Eye (tissue), 1 donor: ENCODE measurements around the gene SLC35B1.

ENCODE experiments used
- DNase-seq: peaks from one replicate; pipeline ENCODE4 v3.0.0-alpha.2; 2015

Gene SLC35B1, protein sequence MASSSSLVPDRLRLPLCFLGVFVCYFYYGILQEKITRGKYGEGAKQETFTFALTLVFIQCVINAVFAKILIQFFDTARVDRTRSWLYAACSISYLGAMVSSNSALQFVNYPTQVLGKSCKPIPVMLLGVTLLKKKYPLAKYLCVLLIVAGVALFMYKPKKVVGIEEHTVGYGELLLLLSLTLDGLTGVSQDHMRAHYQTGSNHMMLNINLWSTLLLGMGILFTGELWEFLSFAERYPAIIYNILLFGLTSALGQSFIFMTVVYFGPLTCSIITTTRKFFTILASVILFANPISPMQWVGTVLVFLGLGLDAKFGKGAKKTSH

DNA sequence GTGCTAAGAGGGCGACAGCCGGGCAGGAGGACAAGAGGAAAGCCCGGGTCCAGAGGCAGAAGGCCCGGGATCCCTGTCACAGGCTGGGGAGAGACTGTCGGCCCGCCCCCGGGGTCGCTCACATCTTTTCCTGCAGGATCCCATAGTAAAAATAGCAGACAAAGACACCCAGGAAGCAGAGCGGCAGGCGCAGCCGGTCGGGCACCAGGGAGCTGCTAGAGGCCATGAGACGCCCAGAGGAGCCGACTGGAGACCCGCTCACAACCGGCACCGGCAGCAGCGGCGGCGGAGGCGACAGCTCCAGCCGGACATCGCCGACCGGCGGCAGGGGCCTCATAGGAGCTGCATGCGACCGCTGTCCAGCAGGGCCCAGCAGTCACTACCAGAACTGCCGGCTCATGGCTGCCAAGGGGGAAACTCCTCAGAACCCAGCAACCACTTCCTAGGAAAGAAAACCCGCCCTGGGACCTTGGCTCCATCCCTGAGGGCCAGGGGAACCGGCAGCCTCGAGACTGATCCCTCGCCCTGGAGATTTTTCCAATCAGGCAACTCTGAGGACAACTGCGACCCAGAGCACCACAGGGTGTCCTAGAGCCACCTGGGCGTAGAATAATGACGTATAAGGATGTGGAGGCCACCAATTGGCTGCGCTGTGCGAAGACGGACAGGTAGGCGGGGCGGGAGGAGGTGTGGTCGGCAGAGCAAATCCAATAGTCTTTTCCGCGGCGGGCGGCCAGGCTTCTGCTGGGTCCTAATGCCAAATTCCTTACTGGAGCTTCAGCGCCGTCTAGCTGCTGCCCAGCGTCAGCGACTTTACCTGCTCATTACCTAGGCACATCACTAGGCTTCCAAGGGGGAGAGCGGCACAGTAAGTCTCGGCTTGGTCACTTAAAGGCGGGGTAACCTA, at the start of gene SLC35B1:
Gene SLC35B1 (minus strand): TSS at position 357 of the 907 bp plus-strand sequence. CDS start 131 bp downstream, at position 226.
- DNase-seq, result peak; percentile 100

DNA sequence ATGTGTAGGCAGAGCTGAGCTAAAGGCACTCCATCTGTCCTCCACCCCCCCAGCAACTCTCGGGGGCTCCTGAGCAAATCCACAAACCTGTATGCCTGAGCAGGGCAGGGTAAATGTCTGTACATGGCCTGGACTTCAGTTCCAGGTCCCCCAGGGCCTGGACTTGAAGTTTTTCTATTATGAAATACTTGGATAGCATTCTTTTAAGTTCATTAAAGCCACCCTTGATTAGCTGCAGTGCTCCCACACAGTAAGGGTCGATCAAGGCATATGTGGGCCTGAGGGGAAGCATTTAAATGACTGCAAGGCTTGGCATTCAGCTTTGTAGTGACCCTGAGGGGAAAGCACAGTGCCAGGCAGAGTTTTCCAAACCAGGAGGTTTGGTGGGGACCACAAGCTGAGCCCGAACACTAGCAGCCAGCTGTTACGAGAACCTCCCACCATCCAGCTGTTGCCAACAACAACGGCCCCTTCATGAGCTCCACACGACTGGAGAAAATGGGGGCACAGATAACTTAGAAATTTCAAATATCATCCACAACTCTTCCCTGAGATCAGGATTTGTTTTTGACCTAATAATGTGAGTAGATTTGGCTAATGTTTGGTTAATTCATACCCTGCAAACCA, 49.5 kb upstream of the SLC35B1 start:
- no peak for DNase-seq

DNA sequence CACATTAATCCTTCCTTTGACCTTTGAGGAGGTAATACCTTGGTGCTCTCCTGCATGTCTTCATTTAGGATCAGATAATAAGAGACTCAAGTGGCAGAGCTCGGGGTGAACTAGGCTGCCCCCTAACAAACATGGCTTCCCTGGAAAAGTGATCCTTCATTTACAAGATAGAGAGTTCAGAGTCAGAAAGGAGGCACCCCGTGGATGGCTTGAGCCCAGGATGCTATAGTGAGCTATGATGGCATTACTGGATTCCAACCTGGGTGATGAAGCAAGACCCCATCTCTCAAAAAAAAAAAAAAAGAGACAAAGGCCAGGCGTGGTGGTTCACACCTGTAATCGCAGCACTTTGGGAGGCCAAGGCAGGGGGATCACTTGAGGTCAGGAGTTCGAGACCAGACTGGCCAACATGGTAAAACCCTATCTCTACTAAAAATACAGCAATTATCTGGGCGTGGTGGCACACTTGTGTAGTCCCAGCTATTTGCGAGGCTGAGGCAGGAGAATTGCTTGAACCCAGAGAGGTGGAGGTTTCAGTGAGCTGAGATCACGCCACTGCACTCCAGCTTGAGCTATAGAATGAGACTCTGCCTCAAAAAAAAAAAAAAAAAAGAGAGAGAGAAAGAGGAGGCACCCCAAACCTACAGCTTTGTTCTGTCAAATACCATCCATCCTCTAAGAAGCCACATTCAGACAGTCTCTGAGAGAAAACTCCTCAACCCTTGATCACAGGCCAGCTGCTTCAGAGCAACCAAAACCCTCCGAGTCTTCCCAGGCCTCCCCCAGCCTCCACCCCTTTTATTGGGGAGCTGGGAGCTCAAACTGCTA, 48.8 kb upstream of the SLC35B1 start:
- DNase-seq, result no peak

GRCh38 chr17:49755663-49756283, 48.0 kb upstream of the SLC35B1 start:
- no peak for DNase-seq

GRCh38 chr17:49753959-49754391, 46.2 kb upstream of the SLC35B1 start:
- no peak for DNase-seq

DNA sequence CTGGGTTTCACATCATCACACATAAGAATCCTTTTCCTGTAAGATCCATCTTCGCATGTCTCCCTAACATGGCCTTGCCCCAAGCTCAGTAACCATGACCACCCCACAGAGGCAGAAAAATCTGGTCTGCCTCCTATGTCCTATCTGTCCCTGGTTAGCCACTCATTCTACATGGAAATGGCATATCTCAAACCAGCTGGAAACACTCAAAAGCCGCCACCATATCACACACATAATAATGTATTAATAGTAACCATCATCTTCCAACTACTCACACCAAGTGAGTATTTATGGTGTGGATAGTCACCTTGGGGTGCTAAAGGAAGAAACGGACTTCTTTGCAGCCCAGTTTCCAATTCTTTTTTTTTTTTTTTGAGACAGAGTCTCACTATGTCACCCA, 44.7 kb upstream of the SLC35B1 start:
- no peak for DNase-seq

- DNase-seq, result no peak
These were observed 42.0 kb upstream of the SLC35B1 start for GRCh38 chr17:49749730-49750129.

DNA sequence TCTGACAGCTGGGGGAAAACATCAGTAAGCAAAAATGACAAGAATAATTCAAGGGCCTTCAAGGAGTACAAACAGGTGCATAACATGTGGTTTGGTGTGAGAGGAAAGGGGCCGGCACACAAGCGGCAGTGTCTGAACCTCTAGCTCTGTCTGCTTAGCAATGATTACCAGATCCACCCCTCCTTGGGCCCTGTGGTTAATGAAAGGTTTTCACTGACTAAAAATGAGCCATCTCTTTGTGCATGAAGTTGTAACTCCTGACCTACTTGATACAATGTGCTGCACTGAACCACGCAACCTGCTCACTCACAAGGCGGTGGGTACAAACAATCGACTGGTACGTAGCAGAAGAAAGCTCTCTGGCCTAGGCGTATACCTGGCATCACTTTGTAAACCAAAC, 41.0 kb upstream of the SLC35B1 start:
- no peak for DNase-seq

DNA sequence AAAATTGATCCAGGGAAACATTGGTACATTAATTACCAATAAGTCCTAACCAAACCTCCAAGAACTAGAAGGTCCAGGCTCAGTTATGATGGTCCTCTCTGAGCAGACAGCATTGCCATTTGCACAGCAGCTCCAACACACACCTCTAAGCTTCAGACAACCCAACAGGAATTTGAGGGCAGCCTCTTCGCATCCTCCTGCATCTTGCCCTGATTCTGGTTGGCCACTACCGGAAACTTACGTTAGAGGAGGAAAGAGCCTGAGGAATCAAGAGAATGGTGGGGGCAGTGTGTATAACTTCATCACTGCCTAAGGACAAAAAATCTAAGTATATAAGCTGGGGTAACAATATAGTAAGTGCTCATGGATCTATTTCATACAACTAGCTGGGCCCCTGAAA, 40.5 kb upstream of the SLC35B1 start:
- no peak for DNase-seq

DNA sequence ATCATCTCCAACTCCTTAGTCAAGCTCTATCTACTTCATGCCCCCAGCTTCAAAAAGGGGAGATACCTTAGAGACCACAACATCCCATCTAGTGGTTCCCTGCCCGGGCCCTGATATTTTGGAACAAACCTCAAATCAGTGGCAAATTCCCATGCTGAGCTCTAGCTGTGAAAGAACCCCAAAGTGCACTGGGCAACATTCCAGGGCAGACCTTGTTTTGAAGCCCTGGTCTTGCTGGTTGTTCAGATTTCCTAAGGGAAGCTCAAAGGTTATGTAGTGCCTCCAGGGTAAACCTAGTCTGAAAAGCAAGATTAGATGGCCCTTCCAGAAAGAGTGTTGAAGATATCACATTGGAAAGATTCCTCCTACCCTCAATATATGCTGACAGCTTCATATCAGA, 39.9 kb upstream of the SLC35B1 start:
- DNase-seq, result no peak

DNA sequence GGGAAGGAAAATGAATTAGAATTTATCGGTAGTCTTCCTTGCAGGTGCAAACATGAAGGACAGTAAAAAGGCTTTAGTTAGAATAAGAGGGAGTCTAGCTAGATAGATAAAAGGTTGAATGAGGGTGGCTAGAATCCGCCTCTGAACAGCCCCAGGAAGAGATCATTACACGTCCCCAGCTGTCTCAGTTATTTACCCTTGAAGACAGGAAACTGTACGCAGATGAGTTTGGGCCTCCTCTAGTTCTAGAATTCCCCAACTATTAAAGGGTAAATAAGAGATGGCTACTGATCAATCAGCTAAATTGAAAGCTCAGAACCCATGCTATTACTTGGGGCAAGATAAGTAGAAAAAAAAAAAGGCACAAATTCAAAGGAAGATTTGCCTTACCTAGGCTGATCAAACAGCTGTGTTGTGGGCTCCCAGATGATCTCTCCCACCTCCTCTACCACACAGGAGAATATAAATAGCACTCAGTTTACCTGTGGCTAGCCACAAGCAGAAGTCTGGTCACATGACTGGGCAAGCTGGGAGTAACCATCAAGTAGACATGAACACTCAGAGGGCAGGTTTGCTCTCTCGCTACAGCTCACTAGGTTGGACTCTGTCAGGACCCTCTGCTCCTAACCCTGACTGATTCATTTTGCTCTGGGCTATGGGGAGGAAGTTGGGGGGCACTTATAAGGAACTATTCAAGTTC, 39.2 kb upstream of the SLC35B1 start:
- no peak for DNase-seq

DNA sequence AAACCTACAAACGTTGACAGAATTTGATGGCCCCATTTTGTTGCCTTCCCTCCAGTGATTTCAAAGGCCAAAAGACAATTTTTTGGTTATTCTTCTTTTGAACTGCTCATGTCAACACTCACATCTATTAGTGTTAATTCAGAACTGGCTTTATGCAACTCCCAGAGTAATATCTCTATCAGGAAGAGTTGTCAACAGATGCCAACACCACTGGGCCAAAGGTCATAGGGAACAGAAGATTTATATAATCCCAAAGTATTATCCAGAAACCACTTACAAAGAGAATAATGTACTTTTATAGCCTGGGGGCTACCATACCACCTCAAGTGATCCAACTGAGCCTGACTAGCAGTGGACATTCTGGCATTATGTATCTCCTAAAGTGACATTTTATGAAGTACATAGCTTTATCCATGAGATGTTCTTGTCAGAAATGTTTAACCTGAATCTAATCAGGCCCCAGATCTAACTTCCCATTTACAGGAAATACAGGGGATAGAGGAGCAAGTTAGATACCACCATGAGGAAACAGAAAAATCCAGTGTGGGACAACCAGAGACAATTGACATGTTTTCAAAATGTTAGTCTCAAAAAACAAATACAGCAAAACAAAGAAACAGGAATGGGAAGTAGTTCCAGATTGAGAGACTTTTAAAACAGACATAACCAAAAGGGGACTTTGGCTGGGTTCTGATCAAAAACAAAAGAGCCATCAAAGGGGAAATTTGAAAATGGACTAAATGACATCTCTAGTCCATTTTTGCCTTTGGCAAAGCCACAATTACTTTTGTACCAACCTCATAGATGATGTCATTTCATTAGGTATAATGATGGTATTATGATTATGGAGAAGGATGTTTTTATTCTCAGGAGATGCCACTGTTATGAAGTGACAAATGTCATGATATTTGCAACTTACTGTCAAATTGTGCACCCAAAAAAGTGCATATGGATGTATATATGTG, 37.7 kb upstream of the SLC35B1 start:
- DNase-seq, result no peak

GRCh38 chr17:49742166-49742638, 34.4 kb upstream of the SLC35B1 start:
- no peak for DNase-seq

- no peak for DNase-seq
These were observed 33.9 kb upstream of the SLC35B1 start for GRCh38 chr17:49741692-49742076.

DNA sequence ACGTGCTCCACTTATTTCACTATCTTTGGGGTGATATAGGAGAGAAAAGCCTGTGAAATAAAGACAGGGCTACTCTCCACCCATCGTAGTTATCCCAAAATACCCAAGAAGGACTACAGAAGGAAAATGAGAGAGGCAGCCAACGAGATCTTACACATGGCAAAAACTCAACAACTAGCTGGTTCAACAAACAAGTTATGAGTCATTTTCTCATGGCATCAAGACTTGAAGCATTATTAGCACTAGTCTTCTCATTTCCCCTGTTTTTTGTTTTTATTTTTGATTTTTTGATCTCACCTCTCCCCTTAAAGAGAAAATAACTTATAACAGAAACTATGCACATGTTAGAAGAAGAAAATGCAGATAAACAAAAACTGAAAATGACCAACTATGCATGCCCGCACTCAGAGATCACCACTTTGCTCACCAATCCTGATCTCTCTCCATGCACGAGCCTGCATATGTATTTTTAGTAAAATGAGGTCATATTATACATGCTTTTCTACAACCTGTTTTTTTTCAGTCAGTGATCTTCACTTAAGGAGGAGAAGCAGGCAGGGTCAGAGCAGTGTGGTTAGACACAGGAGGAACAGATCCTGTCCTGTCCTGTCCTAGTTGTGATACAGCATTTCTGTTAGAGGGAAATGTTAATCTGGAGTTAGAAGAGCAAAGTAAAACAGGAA, 33.4 kb upstream of the SLC35B1 start:
- no peak for DNase-seq

DNA sequence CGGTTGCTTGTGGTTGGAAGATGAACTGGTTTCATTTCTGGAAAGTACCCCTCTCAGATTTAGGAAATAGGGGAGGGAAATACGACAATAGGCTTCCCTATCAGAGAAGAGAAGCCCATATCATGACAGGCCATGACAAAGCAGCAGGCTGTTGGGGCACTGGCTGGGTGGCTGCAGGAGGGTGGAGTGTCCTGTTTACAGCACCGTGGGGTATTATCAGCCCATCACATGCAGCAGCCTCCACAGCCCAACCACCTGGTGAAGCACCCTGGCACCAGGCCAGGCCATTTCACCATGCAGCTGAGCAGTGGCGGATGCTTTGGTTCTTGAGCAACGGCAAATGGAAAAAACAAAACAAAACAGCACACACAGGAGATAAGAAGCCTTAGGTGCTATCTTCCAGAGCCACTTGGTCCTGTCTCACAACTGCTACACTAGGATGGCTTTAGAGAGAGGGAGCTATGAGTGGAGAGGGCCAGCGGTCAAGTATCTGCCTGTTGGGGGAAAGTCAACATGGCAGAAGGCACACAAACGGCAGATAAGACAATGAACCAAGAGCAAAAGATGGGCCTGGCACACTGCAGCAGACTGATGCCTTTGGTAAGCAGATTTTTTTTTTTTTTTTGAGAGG, 32.0 kb upstream of the SLC35B1 start:
- DNase-seq, result no peak

GRCh38 chr17:49738456-49739163, 30.8 kb upstream of the SLC35B1 start:
- DNase-seq, result no peak
